EL (cell line): Measurements from ENCODE around the gene FNDC3B.
A peak's percentile ranks its signal among the peaks of the same experiment; 100 is the strongest.

Source experiments
- DNase-seq: peaks from one replicate; pipeline ENCODE4 v3.0.0-alpha.2; 2016

The FNDC3B gene

DNA sequence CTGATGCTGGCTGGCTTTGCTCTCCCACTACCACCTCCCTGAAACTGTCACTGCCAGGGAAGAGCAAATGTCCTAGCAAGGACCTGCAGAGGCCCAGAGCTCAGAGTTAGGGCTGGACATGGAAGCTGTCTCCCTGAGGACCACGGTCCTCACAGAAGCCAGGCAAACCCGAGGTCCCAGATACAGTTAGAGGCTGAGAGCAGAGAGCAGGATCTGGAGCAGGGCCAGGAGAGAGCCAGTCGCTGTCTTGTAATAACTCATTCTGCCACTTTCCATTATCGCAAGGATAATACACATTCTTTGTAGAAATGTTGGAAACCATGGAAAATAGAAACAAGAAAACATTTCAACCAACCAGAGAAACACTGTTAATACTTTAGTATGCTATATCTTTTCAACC, 398.8 kb downstream of the FNDC3B start:
- DNase-seq: no peak

- no peak for DNase-seq
These were observed 402.2 kb downstream of the FNDC3B start for GRCh38 chr3:172441581-172441980.

- DNase-seq: no peak
These were observed 403.2 kb downstream of the FNDC3B start for GRCh38 chr3:172442606-172443005.

DNA sequence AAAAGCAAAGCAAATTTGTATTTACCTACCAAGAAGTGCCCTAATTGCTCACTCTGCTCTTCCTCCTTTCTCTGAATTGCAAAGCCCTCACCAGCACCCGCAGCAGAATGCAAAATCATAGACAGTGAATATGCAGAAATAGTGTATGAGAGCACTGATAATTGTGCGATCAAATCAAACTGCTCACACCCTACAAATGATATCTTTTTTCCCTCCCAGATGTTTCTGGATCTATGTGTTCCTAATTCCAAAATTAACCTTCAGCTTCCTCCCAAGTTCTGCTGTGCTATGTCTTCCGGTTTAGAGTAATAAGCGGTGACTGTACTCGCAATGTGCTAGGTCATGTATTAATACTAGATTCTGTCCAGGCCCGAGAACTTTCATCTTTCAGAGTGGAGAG, 405.4 kb downstream of the FNDC3B start:
- DNase-seq: no peak

- no peak for DNase-seq
These were observed 406.8 kb downstream of the FNDC3B start for GRCh38 chr3:172446198-172446597.

GRCh38 chr3:172447611-172448579, 408.5 kb downstream of the FNDC3B start, which contains the start of gene GHSR:
Gene GHSR (minus strand): TSS chr3:172448456. CDS start chr3:172448413, 43 bp downstream.
- no peak for DNase-seq

DNA sequence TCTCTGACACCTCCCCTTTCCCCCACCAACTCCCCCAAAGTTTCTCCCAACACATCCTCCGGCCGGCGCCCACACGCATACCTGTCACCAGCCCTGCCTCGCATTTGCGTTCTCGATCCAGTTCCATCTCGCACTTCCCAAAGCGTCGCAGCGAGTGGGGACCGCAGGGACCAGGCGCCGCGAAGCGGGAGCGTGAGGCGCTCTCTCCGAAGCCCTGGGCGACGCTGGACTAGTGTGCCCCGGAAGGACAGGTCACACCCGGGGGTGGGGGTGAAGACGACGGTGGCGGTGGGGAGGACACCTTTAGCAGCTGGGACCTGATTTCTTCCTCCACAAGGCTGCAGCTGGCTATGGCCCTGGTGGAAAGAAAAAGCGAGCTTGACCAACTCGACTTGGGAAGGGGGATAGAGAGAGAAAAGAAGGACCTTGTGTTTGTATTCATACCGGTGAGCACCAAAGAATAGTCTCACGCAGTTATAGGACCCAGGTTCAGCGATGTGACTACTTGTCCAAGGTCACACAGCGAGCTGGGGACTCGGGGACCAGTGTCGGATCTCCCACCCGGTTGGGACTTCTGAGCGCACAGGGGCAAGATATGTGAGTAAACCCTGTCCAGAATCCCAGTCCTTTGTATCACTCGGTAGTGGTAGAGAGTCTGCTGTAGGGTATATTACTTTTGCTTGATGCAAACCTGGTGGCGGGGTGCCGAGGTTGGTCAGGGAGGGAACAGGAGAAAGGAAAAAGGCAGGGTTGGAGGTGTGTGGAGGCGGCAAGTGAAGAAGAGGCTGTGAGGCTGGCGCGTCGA, 409.5 kb downstream of the FNDC3B start:
- no peak for DNase-seq

- peak; percentile 24 for DNase-seq
These were observed 410.2 kb downstream of the FNDC3B start for GRCh38 chr3:172449466-172450149.
